ENCODE measurements around the gene FSD1. TPM values are rescaled to one million over a fixed set of nuclear protein-coding genes. Genes with fewer than 3 reads are reported as not detected.
A peak's percentile ranks its signal among the peaks of the same experiment; 100 is the strongest.
"Not testable (repeated sequence)": the region's sequence is repeated elsewhere in the genome, so short reads cannot be mapped to it uniquely, and the experiment has no call there.

The FSD1 gene
- total RNA-seq, 2 donors from 2014 or later: not detected

DNA sequence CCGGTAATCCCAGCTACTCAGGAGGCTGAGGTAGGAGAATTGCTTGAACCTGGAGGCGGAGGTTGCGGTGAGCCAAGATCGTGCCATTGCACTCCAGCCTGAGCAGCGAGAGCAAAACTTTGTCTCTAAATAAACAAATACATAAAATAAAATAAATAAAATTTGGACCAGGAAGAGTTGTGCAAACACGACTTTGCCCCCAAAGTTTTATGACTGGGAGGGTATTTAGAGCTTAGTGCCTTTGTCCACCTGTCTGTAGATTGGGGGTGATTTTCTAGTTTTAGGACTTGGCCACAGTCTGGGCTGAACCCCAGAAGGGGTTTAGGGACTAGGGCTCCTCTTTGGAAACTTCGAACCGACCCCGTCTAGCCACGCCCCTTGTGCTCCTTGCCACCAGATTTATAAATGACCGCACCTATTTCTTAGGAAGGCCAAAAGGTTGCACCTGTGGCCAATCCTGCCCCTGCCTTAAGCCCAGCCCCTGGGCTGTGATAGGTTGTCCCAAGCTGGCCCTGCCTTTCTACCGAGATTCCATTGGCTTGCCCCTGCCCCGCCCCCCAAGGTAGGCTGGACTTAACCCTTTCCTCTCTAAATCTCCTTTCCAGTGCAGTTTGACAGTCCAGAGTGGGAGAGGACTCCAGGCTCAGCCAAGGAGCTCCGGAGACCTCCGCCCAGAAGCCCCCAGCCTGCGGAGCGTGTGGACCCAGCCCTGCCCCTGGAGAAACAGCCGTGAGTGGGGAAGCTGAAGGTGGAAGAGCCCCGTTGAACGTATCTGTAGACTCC, 20.0 kb upstream of the FSD1 start:
- no peaks in the 10 kb centered on the region for H3K36me3 ChIP-seq (replicated peaks in 1 of 2; ENCODE audit: insufficient read depth in 1 of 2, low read depth in 2 of 2)
- H3K4me3 ChIP-seq: no peak overlapping the region
- H3K4me1 ChIP-seq: peaks cover 5% of the 10 kb centered on the region
- no peaks in the 10 kb centered on the region for H3K9me3 ChIP-seq
- peak in 1 of 4 donors; percentile 30 for DNase-seq
- 33 to 38% methylated on average over 16 to 20 of the region's 20 CpGs for WGBS, 2 donors
- no peak for ATAC-seq
- no peak overlapping the region for H3K27ac ChIP-seq
- TF ChIP-seq, protein P1, sequence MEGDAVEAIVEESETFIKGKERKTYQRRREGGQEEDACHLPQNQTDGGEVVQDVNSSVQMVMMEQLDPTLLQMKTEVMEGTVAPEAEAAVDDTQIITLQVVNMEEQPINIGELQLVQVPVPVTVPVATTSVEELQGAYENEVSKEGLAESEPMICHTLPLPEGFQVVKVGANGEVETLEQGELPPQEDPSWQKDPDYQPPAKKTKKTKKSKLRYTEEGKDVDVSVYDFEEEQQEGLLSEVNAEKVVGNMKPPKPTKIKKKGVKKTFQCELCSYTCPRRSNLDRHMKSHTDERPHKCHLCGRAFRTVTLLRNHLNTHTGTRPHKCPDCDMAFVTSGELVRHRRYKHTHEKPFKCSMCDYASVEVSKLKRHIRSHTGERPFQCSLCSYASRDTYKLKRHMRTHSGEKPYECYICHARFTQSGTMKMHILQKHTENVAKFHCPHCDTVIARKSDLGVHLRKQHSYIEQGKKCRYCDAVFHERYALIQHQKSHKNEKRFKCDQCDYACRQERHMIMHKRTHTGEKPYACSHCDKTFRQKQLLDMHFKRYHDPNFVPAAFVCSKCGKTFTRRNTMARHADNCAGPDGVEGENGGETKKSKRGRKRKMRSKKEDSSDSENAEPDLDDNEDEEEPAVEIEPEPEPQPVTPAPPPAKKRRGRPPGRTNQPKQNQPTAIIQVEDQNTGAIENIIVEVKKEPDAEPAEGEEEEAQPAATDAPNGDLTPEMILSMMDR (IDR thresholded peaks at IDR 0.05): no peak
- TF ChIP-seq POLR2A (IDR thresholded peaks at IDR 0.05): no peak
- peaks cover 0 to 10% of the 10 kb centered on the region in 2 donors for H3K27me3 ChIP-seq
- intact Hi-C loops (cut with DNase I): no loop called here

DNA sequence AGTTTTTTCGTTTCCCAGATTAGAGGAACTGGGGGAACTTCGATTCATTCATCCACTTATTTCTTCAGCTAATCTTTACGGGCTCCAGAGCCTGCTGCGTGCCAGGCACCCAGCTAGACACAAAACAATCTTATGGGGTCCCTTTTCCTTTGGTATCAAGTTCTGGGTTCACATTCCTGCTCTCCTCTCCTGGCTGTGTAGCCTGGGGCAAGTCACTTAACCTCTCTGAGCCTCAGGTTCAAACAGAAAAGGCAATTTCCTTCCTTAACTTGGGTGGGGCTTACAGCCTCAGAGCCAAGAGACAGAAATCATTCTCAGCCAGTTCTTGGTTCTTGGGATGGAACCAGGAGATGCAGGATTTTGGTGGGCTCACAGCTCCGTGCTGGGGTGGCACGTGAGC, 19.4 kb upstream of the FSD1 start:
- WGBS, 2 donors: 64 to 68% methylated on average over 4 to 6 of the region's 6 CpGs
- H3K4me1 ChIP-seq: no peaks in the 10 kb centered on the region
- H3K27ac ChIP-seq: no peak overlapping the region
- no peaks in the 10 kb centered on the region for H3K36me3 ChIP-seq (replicated peaks in 1 of 2; ENCODE audit: insufficient read depth in 1 of 2, low read depth in 2 of 2)
- ATAC-seq: no peak
- no peaks in the 10 kb centered on the region for H3K9me3 ChIP-seq
- no peak for DNase-seq
- intact Hi-C loops (cut with DNase I): no loop called here
- H3K4me3 ChIP-seq: no peak overlapping the region
- TF ChIP-seq, protein P1 (IDR thresholded peaks at IDR 0.05): no peak
- no peak for TF ChIP-seq POLR2A (IDR thresholded peaks at IDR 0.05)
- peaks cover 0 to 4% of the 10 kb centered on the region in 2 donors for H3K27me3 ChIP-seq

DNA sequence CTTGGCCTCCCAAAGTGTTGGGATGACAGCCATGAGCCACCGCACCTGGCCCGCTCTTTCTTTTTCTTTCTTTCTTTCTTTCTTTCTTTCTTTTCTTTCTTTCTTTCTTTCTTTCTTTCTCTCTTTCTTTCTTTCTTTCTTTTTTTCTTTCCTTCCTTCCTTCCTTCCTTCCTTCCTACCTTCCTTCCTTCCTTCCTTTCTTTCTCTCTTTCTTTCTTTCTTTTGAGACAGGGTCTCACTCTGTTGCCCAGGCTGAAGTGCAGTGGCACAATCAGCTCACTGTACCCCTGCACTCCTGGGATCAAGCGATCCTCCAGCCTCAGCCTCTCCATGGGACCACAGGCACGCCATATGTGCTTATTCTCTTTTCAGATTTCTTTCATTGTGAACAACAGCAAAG, 18.3 kb upstream of the FSD1 start:
- H3K27me3 ChIP-seq; ATAC-seq; H3K36me3 ChIP-seq (replicated peaks in 1 of 2; ENCODE audit: insufficient read depth in 1 of 2, low read depth in 2 of 2); H3K4me3 ChIP-seq; H3K27ac ChIP-seq; intact Hi-C loops (cut with DNase I); H3K4me1 ChIP-seq; DNase-seq; H3K9me3 ChIP-seq: not testable (repeated sequence)
- WGBS, 2 donors: 71 to 85% methylated on average over 4 of the region's 4 CpGs

DNA sequence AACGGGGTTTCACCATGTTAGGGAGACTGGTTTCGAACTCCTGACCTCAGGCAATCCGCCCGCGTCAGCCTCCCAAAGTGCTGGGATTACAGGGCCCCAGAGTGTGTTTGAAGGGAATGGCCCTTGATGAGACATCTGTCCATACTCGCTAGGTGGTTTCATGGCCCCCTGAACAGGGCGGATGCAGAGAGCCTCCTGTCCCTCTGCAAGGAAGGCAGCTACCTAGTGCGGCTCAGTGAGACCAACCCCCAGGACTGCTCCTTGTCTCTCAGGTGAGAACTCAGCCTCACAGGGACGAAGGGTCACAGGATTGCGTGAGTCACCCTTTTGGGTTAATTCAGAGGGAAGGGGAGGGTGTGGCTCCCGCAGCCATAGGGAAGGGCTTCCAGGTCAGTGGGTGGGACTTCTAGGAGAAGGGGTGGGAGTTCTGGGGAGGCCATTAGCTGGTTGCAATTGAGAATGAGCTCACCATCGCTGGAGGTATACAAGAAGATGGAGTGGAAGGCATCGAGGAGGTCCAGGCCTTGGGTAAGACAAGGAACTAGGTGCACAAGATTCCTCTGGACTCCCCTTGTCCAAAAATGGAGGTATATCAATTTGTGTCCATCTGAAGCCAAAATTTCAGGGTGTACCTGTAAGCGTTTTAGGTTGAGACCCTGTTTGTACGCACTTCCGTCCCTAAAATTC, 16.2 kb upstream of the FSD1 start:
- 73 to 78% methylated on average over 14 to 16 of the region's 16 CpGs for WGBS, 2 donors
- ATAC-seq: no peak

DNA sequence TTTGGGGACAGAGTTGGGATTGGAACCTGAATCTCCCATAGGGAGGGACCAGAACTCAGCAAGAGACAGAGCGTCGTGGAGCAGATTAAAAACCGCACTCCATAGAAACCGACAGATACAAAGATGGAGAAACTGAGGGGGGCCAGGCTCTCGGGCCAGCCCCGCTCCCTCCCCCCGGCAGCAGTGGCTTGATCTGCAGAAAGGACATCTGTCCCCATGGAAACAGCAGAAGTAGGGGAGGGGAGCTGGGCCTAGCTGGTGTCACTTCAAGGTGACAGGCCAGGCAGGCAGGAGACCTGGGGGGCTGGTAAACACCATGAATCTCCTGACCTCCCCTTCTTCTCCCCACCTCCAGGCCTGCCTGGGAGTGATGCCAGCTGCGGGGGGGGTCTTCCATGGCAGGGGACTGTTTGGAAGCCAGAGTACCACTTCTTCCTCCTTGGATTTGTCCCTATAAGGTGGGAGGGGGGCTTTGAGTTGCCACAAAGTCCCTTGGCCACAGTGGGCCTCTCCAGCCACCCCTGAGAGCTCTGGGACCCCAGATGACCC, 13.1 kb upstream of the FSD1 start:
- ATAC-seq (no peak), DNase-seq (no peak)
- H3K27me3 ChIP-seq: no peaks in the 10 kb centered on the region
- TF ChIP-seq, protein P1 (IDR thresholded peaks at IDR 0.05): no peak
- no peak for TF ChIP-seq POLR2A (IDR thresholded peaks at IDR 0.05)
- no peaks in the 10 kb centered on the region for H3K36me3 ChIP-seq (replicated peaks in 1 of 2; ENCODE audit: insufficient read depth in 1 of 2, low read depth in 2 of 2)
- no peak overlapping the region for H3K4me3 ChIP-seq
- intact Hi-C loops (cut with DNase I): no loop called here
- H3K9me3 ChIP-seq: no peaks in the 10 kb centered on the region
- no peaks in the 10 kb centered on the region for H3K4me1 ChIP-seq
- 58 to 82% methylated on average over 5 to 8 of the region's 8 CpGs for WGBS, 2 donors
- H3K27ac ChIP-seq: no peak overlapping the region

More for the DNA sequence above, 16.2 kb upstream of the FSD1 start:
- Histone ChIP-seq H3K9me3 (no peaks in the 10 kb centered on the region), H3K27me3 (no peaks in the 10 kb centered on the region), H3K36me3 (replicated peaks in 1 of 2; ENCODE audit: insufficient read depth in 1 of 2, low read depth in 2 of 2) (no peaks in the 10 kb centered on the region), H3K27ac (no peak overlapping the region), H3K4me3 (no peak overlapping the region), H3K4me1 (no peaks in the 10 kb centered on the region)
- intact Hi-C loops (cut with DNase I): no loop called here
- no peak for DNase-seq
- TF ChIP-seq POLR2A (IDR thresholded peaks at IDR 0.05): no peak
- TF ChIP-seq, protein P1 (IDR thresholded peaks at IDR 0.05): no peak
